SK-N-SH treated with all-trans-retinoic acid at 6 μM for 48 hours (cell line): ENCODE data around the gene C17orf107.

ENCODE experiments used
- ATAC-seq: fragments of 200-7000 bp; cut with Tn5 transposase; 3 replicates; pipeline ENCODE4 v1.9.1; 2020; ENCODE audit warnings: mild to moderate bottlenecking, moderate library complexity
- ARNTL ChIP-seq: fragments of 450-650 bp; formaldehyde crosslinking; IDR thresholded peaks from 2 replicates; pipeline ENCODE4 v1.5.0; 2020; ENCODE audit warnings: low read depth, mild to moderate bottlenecking, moderate library complexity, borderline replicate concordance
- BACH2 ChIP-seq: fragments of 250-450 bp; sonication (Bioruptor Pico); IDR thresholded peaks from 2 replicates; pipeline ENCODE4 v1.9.0; 2021; ENCODE audit warnings: mild to moderate bottlenecking, borderline replicate concordance
- CREB5 ChIP-seq: fragments of 250-450 bp; sonication (Bioruptor Pico); IDR thresholded peaks from 2 replicates; pipeline ENCODE4 v1.5.1; 2020; ENCODE audit warnings: low read depth, mild to moderate bottlenecking, moderate library complexity
- CSDC2 ChIP-seq: fragments of 250-450 bp; sonication (Bioruptor Pico); IDR thresholded peaks from 2 replicates; pipeline ENCODE4 v1.5.0; 2020; ENCODE audit warnings: mild to moderate bottlenecking, moderate library complexity
- CSRNP3 ChIP-seq: fragments of 250-450 bp; sonication (Bioruptor Pico); IDR thresholded peaks from 2 replicates; pipeline ENCODE4 v1.5.1; 2021; ENCODE audit warnings: mild to moderate bottlenecking, moderate library complexity
- ESRRG ChIP-seq: fragments of 250-450 bp; sonication (Bioruptor Pico); IDR thresholded peaks from 2 replicates; pipeline ENCODE4 v1.6.1; 2021; ENCODE audit warnings: mild to moderate bottlenecking
- GLIS3 ChIP-seq: fragments of 250-450 bp; sonication (Bioruptor Pico); IDR thresholded peaks from 2 replicates; pipeline ENCODE4 v1.5.0; 2020; ENCODE audit warnings: mild to moderate bottlenecking, moderate library complexity
- ISL1 ChIP-seq: fragments of 250-450 bp; sonication (Bioruptor Pico); IDR thresholded peaks from 2 replicates; pipeline ENCODE4 v2.1.2; 2022; ENCODE audit warnings: mild to moderate bottlenecking, moderate library complexity
- POU6F1 ChIP-seq: fragments of 250-450 bp; sonication (Bioruptor Pico); IDR thresholded peaks from 2 replicates; pipeline ENCODE4 v1.8.0; 2021; ENCODE audit warnings: low read depth, mild to moderate bottlenecking, moderate library complexity, borderline replicate concordance
- PPARA ChIP-seq: fragments of 250-450 bp; sonication (Bioruptor Pico); IDR thresholded peaks from 2 replicates; pipeline ENCODE4 v1.5.0; 2020; ENCODE audit warnings: mild to moderate bottlenecking, borderline replicate concordance
- SNAI2 ChIP-seq: fragments of 250-450 bp; sonication (Bioruptor Pico); IDR thresholded peaks from 2 replicates; pipeline ENCODE4 v1.5.0; 2020; ENCODE audit warnings: mild to moderate bottlenecking, moderate library complexity
- TOX ChIP-seq: fragments of 250-450 bp; sonication (Bioruptor Pico); IDR thresholded peaks from 2 replicates; pipeline ENCODE4 v1.8.0; 2021; ENCODE audit warnings: mild to moderate bottlenecking, moderate library complexity, borderline replicate concordance
- ZC3H10 ChIP-seq: fragments of 250-450 bp; sonication (Bioruptor Pico); IDR thresholded peaks from 2 replicates; pipeline ENCODE4 v1.5.1; 2021; ENCODE audit warnings: mild to moderate bottlenecking, moderate library complexity
- ZFP3 ChIP-seq: fragments of 250-450 bp; sonication (Bioruptor Pico); IDR thresholded peaks from 2 replicates; pipeline ENCODE4 v1.5.0; 2020; ENCODE audit warnings: mild to moderate bottlenecking, moderate library complexity
- ZFP30 ChIP-seq: fragments of 450-650 bp; formaldehyde crosslinking; IDR thresholded peaks from 2 replicates; pipeline ENCODE4 v1.5.0; 2022; ENCODE audit warnings: mild to moderate bottlenecking, moderate library complexity
- ZNF565 ChIP-seq: fragments of 450-650 bp; formaldehyde crosslinking; conservative IDR thresholded peaks from 2 replicates; pipeline ENCODE4 v1.5.0; 2020; ENCODE audit warnings: low read depth, mild to moderate bottlenecking, moderate library complexity
- ZNF70 ChIP-seq: fragments of 450-650 bp; formaldehyde crosslinking; IDR thresholded peaks from 2 replicates; pipeline ENCODE4 v1.5.0; 2020; ENCODE audit warnings: mild to moderate bottlenecking, moderate library complexity
- ZNF8 ChIP-seq: fragments of 450-650 bp; formaldehyde crosslinking; IDR thresholded peaks from 2 replicates; pipeline ENCODE4 v1.5.0; 2020; ENCODE audit warnings: mild to moderate bottlenecking, moderate library complexity
- TF ChIP-seq, protein P1 (sequence below): fragments of 250-450 bp; sonication (Bioruptor Pico); IDR thresholded peaks from 2 replicates; pipeline ENCODE4 v1.5.0; 2020; ENCODE audit warnings: mild to moderate bottlenecking, moderate library complexity
- TF ChIP-seq, protein P2 (sequence below): fragments of 250-450 bp; sonication (Bioruptor Pico); IDR thresholded peaks from 2 replicates; pipeline ENCODE4 v1.8.0; 2020; ENCODE audit warnings: mild to moderate bottlenecking, moderate library complexity, borderline replicate concordance

Gene C17orf107

DNA sequence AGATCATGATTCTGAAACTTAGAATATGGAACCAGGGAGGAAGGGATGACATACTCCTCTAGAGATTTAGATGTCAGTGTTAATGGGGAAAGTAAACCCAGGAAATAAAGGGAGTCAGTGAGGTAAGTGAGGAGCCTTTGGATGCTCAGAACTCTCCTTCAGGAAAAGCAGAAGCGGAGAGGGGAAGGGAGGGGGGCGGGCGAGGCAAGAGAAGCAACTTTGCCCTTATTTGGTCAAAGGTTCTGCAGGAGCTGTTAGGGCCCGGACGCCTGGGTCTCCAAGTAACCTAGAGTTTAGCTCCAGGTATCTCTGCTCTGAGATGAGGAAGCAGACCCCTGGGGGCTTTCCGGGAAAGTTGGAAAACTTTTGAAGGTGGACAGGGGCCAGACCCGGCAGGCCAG lies 47.7 kb downstream of the C17orf107 start:
- no peak for ATAC-seq

DNA sequence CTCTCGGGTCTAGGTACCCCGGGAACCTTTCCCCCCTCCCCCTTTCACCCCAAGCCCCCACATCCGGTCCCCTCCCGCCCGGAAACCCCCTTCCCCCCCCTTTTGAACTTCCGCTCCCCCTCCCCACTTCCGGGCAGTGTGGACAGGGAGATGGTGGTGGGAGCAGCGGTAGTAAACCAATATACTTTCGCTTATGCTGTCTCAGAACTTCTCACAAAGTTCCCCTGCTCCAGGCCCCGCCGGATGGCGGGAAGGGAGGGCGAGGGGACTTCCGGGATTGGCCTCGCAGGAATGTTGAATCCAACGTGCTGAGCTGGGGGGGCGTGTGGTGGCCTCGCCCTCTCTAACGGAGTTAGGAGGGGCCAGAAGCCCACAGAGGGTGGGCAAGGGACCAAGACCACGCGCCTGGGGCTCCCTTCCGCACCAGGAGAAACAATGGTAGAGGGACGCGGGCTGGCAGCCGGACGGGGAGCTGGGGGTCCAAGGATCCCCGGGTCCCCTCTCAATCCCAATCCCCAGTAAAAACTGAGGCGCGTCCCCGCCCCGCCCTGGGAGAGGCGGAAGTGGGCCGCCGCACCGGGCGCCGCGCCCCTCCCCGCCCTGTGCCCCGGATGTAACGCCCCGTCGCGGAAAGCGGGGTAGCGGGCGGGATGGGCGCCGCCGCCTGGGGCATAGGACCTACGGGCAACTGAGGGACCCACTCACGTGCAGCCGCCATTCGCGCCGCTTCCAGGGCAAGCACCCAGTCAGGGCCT lies 48.3 kb downstream of the C17orf107 start:
- peak; percentile 9 for ATAC-seq

More for the DNA sequence above, 47.7 kb downstream of the C17orf107 start:
- TF ChIP-seq ZFP30 (CRISPR knock-in tag) (no peak), CSDC2 (CRISPR knock-in tag) (no peak), ZNF8 (CRISPR knock-in tag) (no peak), ARNTL (CRISPR knock-in tag) (no peak), ISL1 (CRISPR knock-in tag) (no peak), ZC3H10 (CRISPR knock-in tag) (no peak), CREB5 (CRISPR knock-in tag) (no peak), ZFP3 (no peak), GLIS3 (CRISPR knock-in tag) (no peak), ZNF70 (CRISPR knock-in tag) (no peak), PPARA (no peak), CSRNP3 (no peak), TOX (no peak), ESRRG (CRISPR knock-in tag) (no peak), SNAI2 (no peak), POU6F1 (CRISPR knock-in tag) (no peak), ZNF565 (no peak), BACH2 (CRISPR knock-in tag) (no peak)
- TF ChIP-seq, protein P1, sequence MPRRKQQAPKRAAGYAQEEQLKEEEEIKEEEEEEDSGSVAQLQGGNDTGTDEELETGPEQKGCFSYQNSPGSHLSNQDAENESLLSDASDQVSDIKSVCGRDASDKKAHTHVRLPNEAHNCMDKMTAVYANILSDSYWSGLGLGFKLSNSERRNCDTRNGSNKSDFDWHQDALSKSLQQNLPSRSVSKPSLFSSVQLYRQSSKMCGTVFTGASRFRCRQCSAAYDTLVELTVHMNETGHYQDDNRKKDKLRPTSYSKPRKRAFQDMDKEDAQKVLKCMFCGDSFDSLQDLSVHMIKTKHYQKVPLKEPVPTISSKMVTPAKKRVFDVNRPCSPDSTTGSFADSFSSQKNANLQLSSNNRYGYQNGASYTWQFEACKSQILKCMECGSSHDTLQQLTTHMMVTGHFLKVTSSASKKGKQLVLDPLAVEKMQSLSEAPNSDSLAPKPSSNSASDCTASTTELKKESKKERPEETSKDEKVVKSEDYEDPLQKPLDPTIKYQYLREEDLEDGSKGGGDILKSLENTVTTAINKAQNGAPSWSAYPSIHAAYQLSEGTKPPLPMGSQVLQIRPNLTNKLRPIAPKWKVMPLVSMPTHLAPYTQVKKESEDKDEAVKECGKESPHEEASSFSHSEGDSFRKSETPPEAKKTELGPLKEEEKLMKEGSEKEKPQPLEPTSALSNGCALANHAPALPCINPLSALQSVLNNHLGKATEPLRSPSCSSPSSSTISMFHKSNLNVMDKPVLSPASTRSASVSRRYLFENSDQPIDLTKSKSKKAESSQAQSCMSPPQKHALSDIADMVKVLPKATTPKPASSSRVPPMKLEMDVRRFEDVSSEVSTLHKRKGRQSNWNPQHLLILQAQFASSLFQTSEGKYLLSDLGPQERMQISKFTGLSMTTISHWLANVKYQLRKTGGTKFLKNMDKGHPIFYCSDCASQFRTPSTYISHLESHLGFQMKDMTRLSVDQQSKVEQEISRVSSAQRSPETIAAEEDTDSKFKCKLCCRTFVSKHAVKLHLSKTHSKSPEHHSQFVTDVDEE (CRISPR knock-in tag): no peak
- TF ChIP-seq, all 23 proteins: peak for 0

More for the DNA sequence above, 48.3 kb downstream of the C17orf107 start:
- TF ChIP-seq ESRRG (CRISPR knock-in tag): no peak
- 0 out of 2 replicates have a peak, but pooled peaks have one; percentile 33 for TF ChIP-seq CSRNP3
- TF ChIP-seq, protein P2, sequence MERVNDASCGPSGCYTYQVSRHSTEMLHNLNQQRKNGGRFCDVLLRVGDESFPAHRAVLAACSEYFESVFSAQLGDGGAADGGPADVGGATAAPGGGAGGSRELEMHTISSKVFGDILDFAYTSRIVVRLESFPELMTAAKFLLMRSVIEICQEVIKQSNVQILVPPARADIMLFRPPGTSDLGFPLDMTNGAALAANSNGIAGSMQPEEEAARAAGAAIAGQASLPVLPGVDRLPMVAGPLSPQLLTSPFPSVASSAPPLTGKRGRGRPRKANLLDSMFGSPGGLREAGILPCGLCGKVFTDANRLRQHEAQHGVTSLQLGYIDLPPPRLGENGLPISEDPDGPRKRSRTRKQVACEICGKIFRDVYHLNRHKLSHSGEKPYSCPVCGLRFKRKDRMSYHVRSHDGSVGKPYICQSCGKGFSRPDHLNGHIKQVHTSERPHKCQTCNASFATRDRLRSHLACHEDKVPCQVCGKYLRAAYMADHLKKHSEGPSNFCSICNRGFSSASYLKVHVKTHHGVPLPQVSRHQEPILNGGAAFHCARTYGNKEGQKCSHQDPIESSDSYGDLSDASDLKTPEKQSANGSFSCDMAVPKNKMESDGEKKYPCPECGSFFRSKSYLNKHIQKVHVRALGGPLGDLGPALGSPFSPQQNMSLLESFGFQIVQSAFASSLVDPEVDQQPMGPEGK: 0 out of 2 replicates have a peak, but pooled peaks have one; percentile 11
